ENCODE measurements around the gene MAPK8IP1.

The MAPK8IP1 gene

DNA sequence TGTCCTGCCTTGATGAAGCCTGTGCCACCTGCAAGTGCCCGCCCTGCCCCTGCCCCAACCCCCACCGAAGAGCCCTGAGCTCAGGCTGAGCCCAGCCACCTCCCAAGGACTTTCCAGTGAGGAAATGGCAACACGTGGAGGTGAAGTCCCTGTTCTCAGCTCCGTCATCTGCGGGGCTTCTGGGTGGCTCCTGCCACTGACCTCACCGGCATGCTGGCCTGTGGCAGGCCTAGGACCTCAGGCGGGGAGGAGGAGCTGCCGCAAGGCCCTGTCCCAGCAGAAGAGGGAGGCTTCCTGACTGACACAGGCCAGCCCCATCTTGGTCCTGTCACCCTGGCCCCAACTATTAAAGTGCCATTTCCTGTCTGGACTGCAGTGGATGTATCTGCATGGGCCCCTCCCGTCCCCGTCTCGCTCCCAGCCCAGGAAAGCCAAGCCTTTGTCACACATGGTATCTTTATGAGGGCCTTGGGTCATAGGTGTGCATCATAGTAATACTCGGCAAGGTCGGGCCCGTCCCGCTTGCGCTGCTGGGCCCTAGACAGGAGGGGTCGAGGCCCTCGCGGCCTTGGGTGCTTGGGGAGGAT, 20.7 kb downstream of the MAPK8IP1 start:
- Histone ChIP-seq H3K9me3 (ENCODE audit: low read depth, low read length) (no peaks in the 10 kb centered on the region), H3K36me3 (ENCODE audit: insufficient read depth, low read length) (no peaks in the 10 kb centered on the region), H3K9ac (ENCODE audit: insufficient read length) (no peak overlapping the region), H3K27ac (no peak overlapping the region), H3K4me3 (no peak overlapping the region)
- DNase-seq (ENCODE audit: low read depth, low spot score): no peak
- TF ChIP-seq EZH2 (IDR thresholded peaks at IDR 0.05) (no peak), POLR2AphosphoS5 (IDR thresholded peaks at IDR 0.05; ENCODE audit: borderline replicate concordance, low read depth, low read length) (no peak), FOXP2 (optimal IDR thresholded peaks at IDR 0.05; ENCODE audit: control extremely low read depth, extremely low read length, insufficient read depth) (no peak)

DNA sequence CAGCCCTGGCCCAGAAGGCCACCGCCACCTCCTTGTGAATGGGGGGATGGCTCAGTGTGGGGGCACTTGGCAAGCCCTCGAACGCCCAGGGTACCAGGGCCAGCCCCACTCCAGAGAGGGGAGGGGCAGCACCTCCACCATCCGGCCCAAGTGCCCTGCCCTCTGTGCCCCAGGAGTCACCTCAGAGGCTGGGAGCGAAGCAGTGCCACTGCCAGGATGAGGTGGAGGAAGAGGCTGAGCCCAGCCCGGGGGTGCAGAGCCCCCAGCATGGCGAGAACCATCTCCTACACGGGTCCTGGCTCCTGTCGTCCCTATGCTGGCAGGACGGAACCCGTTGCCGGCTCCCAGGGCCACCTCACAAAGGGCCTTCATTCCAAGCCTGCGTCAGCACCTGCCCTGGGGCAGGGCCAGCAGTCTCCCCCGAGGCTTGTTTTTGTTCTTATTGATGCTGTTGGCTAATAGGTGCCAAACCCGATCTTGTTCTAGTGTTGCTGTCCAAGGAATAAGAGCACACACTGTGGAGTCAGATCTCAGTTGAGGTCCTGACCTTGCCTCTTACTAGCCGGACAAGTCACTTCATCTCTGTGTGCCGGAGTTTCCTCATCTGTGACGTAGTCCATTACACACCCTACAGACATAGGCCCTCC, 21.6 kb downstream of the MAPK8IP1 start, which contains the start of gene FREY1:
FREY1 (minus strand) TSS at position 307 of the 647 bp plus-strand sequence; CDS start at position 281, 26 bp downstream.
- no peak within 1 kb of the TSS for H3K9ac ChIP-seq (ENCODE audit: insufficient read length)
- no peak within 1 kb of the TSS for H3K27ac ChIP-seq
- no peak within 1 kb of the TSS for H3K4me3 ChIP-seq
- H3K9me3 ChIP-seq (ENCODE audit: low read depth, low read length): no peaks in the 10 kb centered on the region
- TF ChIP-seq EZH2 (IDR thresholded peaks at IDR 0.05) (no peak), FOXP2 (optimal IDR thresholded peaks at IDR 0.05; ENCODE audit: control extremely low read depth, extremely low read length, insufficient read depth) (no peak), POLR2AphosphoS5 (IDR thresholded peaks at IDR 0.05; ENCODE audit: borderline replicate concordance, low read depth, low read length) (no peak)
- H3K36me3 ChIP-seq (ENCODE audit: insufficient read depth, low read length): no peaks in the 10 kb centered on the region
- DNase-seq (ENCODE audit: low read depth, low spot score): no peak

DNA sequence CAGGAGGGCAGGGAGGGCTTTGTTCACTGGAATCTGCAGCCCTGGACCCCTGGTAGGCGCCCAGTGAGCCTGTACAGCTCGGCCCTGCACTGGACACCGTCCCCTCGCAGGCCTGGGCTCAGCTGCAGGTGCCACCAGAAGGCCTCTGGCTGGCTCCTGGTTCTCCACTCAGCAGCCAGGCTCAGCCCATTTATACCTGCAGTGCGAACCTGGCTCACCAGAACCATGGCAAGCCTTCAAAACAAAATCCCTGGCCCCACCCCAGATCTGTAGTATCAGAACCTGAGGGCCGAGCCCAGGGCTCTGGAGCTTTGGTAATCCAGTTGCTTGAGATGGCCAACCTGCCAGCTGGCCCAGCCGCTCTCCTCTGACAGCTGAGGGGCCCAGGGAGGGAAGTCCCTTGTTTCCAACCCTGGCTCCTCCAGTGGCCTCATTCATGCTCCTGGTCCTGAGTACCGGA, 22.5 kb downstream of the MAPK8IP1 start:
- H3K9ac ChIP-seq (ENCODE audit: insufficient read length): no peak overlapping the region
- no peak for DNase-seq (ENCODE audit: low read depth, low spot score)
- no peaks in the 10 kb centered on the region; the same call in 1 of the 2 replicates for H3K36me3 ChIP-seq (ENCODE audit: insufficient read depth, low read length)
- no peak overlapping the region for H3K27ac ChIP-seq
- H3K9me3 ChIP-seq (ENCODE audit: low read depth, low read length): no peaks in the 10 kb centered on the region
- H3K4me3 ChIP-seq: no peak overlapping the region
- TF ChIP-seq FOXP2 (optimal IDR thresholded peaks at IDR 0.05; ENCODE audit: control extremely low read depth, extremely low read length, insufficient read depth): no peak
- peak; percentile 24; the same call in 1 of the 2 replicates for TF ChIP-seq POLR2AphosphoS5 (IDR thresholded peaks at IDR 0.05; ENCODE audit: borderline replicate concordance, low read depth, low read length)

DNA sequence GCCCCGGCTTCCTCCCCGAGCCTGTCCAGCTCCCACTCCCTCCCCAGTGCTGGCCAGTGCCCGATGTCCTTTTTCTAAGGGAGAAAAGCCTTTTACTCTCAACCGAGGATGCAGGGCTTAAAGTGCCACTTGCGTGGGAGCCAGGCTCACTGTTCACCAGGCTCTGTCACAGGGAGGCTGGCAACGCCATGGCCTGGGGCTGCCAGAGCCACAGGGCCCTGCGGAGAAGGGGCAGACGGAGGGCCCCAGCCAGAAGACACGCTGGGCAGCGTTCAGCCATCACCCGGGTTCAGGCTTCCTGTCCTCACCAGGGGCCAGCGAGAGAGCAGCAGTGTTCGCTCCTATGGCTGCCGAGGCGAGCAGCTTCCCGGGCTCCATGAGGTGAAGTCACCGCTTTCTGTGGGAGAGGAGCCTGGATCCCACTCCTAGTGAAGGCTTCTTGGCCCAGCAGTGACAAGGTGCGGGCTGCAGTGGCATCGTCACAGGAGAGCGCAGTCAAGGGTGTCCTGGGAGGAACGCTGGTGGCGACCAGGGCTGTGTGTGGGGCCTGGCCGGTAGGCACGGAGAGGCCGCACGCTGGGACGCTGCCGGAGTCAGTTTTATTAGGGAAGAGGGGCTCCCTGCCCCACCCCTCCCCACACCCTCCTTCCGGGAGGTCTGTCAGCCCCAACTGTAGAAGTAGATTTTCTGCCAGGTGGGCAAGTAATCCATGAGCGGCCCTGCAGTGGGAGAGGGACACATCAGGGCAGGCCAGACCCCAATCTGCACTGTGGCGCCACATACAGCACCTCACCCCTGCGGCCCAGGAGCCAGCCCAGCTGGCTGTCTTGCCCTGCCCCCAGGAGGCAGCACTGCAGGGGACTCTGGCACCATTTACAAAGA, 24.4 kb downstream of the MAPK8IP1 start:
- no peak for DNase-seq (ENCODE audit: low read depth, low spot score)
- no peak overlapping the region for H3K9ac ChIP-seq (ENCODE audit: insufficient read length)
- no peaks in the 10 kb centered on the region for H3K9me3 ChIP-seq (ENCODE audit: low read depth, low read length)
- no peak overlapping the region for H3K4me3 ChIP-seq
- H3K27ac ChIP-seq: no peak overlapping the region
- H3K36me3 ChIP-seq (ENCODE audit: insufficient read depth, low read length): peaks cover 3% of the 10 kb centered on the region; the same call in 1 of the 2 replicates
- no peak for TF ChIP-seq FOXP2 (optimal IDR thresholded peaks at IDR 0.05; ENCODE audit: control extremely low read depth, extremely low read length, insufficient read depth)
- TF ChIP-seq POLR2AphosphoS5 (IDR thresholded peaks at IDR 0.05; ENCODE audit: borderline replicate concordance, low read depth, low read length): no peak
- TF ChIP-seq EZH2 (IDR thresholded peaks at IDR 0.05): no peak

DNA sequence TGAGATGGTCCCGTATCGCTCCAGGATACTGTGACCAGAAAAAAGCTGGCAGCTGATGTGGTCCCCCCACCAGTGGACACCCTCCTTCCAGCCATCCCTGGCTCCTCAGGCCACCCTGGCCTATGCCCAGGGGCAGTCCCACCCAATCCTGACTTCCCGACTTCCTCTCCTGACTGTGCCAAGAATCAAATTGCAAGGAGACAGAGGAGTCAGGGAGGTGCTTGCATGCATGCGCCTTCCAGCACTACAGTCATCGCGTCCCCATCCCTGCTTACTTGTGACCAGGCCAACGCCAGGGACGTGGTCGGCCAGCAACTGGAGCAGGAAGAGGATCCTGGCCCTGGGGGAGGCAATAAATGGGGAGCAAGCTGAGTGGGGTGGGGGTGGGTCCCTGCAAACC, 25.2 kb downstream of the MAPK8IP1 start:
- TF ChIP-seq FOXP2 (optimal IDR thresholded peaks at IDR 0.05; ENCODE audit: control extremely low read depth, extremely low read length, insufficient read depth): no peak
- no peak for TF ChIP-seq POLR2AphosphoS5 (IDR thresholded peaks at IDR 0.05; ENCODE audit: borderline replicate concordance, low read depth, low read length)
- no peak for TF ChIP-seq EZH2 (IDR thresholded peaks at IDR 0.05)
- peaks cover 3% of the 10 kb centered on the region; the same call in 1 of the 2 replicates for H3K36me3 ChIP-seq (ENCODE audit: insufficient read depth, low read length)

DNA sequence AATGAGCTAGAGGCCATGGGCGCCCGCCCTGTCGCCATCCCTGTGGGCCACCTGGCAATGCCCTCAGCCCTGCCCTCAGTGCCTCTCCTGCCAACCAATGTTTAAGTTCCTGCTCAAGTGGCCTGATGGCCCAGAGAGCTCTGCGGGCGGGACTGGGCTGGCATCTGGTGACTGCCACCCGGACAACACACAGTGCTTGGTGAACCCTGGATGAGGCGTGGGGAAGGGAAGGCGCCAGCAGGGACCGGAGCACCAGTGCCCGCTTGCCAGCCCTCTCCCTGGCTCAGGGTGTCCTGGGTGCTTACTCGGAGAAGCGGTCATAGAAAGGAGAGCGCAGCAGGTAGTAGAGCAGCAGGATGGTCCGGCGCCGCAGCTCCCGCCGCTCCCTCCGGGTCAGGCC, 28.1 kb downstream of the MAPK8IP1 start:
- H3K4me3 ChIP-seq: no peak overlapping the region
- no peaks in the 10 kb centered on the region for H3K9me3 ChIP-seq (ENCODE audit: low read depth, low read length)
- DNase-seq (ENCODE audit: low read depth, low spot score): no peak
- TF ChIP-seq EZH2 (IDR thresholded peaks at IDR 0.05) (no peak), FOXP2 (optimal IDR thresholded peaks at IDR 0.05; ENCODE audit: control extremely low read depth, extremely low read length, insufficient read depth) (no peak)
- H3K27ac ChIP-seq: no peak overlapping the region
- H3K36me3 ChIP-seq (ENCODE audit: insufficient read depth, low read length): peaks cover 3% of the 10 kb centered on the region; the same call in 1 of the 2 replicates
- H3K9ac ChIP-seq (ENCODE audit: insufficient read length): no peak overlapping the region

More for the DNA sequence above, 25.2 kb downstream of the MAPK8IP1 start:
- DNase-seq (ENCODE audit: low read depth, low spot score): no peak
- Histone ChIP-seq H3K9ac (ENCODE audit: insufficient read length) (no peak overlapping the region), H3K27ac (no peak overlapping the region), H3K4me3 (no peak overlapping the region), H3K9me3 (ENCODE audit: low read depth, low read length) (no peaks in the 10 kb centered on the region)

DNA sequence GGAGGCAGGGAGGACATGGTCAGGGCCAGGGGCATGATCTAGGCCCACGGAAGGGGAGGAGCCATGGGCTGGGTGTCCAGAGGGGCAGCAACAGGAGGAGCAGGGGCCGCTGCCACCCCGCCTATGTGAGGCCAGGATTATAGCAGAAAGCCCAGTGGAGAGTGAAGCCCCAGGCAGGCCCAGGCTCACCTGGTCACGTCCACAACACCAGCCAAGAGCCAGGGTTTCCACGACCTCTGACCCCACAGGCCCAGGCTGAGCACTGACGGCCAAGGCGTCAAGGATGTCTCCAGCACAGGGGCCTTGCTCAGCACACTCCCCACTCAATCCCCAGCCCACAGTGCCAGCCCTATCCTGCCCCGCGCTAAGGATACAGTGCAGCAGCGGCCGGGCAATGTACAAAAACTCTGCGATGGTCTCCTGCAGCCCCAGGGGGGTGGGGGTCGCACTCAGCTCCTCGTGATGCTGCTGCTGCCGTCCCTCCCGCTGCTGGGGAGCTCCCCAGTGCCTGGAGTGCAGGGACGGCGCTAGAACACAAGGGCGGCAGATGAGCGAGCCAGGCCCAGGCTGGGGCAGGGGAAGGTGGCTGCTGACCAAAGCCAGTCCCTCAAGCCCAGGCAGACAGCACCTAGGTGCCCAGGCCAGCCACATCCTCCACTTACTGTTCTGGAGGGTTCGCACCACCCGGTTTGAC, 28.6 kb downstream of the MAPK8IP1 start:
- Histone ChIP-seq H3K9me3 (ENCODE audit: low read depth, low read length) (no peaks in the 10 kb centered on the region), H3K36me3 (ENCODE audit: insufficient read depth, low read length) (peaks cover 3% of the 10 kb centered on the region; the same call in 1 of the 2 replicates), H3K4me3 (no peak overlapping the region), H3K9ac (ENCODE audit: insufficient read length) (no peak overlapping the region), H3K27ac (no peak overlapping the region)
- DNase-seq (ENCODE audit: low read depth, low spot score): no peak
- TF ChIP-seq EZH2 (IDR thresholded peaks at IDR 0.05): no peak
- no peak for TF ChIP-seq POLR2AphosphoS5 (IDR thresholded peaks at IDR 0.05; ENCODE audit: borderline replicate concordance, low read depth, low read length)

Measured in SK-N-MC (cell line).